SK-N-SH treated with all-trans-retinoic acid at 6 μM for 48 hours (cell line): ENCODE results near the gene ACKR2.

Experiments
- ATAC-seq: fragments of 200-7000 bp; cut with Tn5 transposase; 3 replicates; pipeline ENCODE4 v1.9.1; 2020; ENCODE audit warnings: mild to moderate bottlenecking, moderate library complexity
- ARNTL ChIP-seq: fragments of 450-650 bp; formaldehyde crosslinking; IDR thresholded peaks from 2 replicates; pipeline ENCODE4 v1.5.0; 2020; ENCODE audit warnings: low read depth, mild to moderate bottlenecking, moderate library complexity, borderline replicate concordance
- BACH2 ChIP-seq: fragments of 250-450 bp; sonication (Bioruptor Pico); IDR thresholded peaks from 2 replicates; pipeline ENCODE4 v1.9.0; 2021; ENCODE audit warnings: mild to moderate bottlenecking, borderline replicate concordance
- CSDC2 ChIP-seq: fragments of 250-450 bp; sonication (Bioruptor Pico); IDR thresholded peaks from 2 replicates; pipeline ENCODE4 v1.5.0; 2020; ENCODE audit warnings: mild to moderate bottlenecking, moderate library complexity
- CSRNP3 ChIP-seq: fragments of 250-450 bp; sonication (Bioruptor Pico); IDR thresholded peaks from 2 replicates; pipeline ENCODE4 v1.5.1; 2021; ENCODE audit warnings: mild to moderate bottlenecking, moderate library complexity
- ESRRG ChIP-seq: fragments of 250-450 bp; sonication (Bioruptor Pico); IDR thresholded peaks from 2 replicates; pipeline ENCODE4 v1.6.1; 2021; ENCODE audit warnings: mild to moderate bottlenecking
- GLIS3 ChIP-seq: fragments of 250-450 bp; sonication (Bioruptor Pico); IDR thresholded peaks from 2 replicates; pipeline ENCODE4 v1.5.0; 2020; ENCODE audit warnings: mild to moderate bottlenecking, moderate library complexity
- ISL1 ChIP-seq: fragments of 250-450 bp; sonication (Bioruptor Pico); IDR thresholded peaks from 2 replicates; pipeline ENCODE4 v2.1.2; 2022; ENCODE audit warnings: mild to moderate bottlenecking, moderate library complexity
- OSR1 ChIP-seq: fragments of 250-450 bp; sonication (Bioruptor Pico); IDR thresholded peaks from 2 replicates; pipeline ENCODE4 v1.8.0; 2022; ENCODE audit warnings: moderate library complexity, mild to moderate bottlenecking, inconsistent platforms
- PATZ1 ChIP-seq: fragments of 250-450 bp; sonication (Bioruptor Pico); IDR thresholded peaks from 2 replicates; pipeline ENCODE4 v1.8.0; 2020; ENCODE audit warnings: mild to moderate bottlenecking, moderate library complexity, borderline replicate concordance
- POU6F1 ChIP-seq: fragments of 250-450 bp; sonication (Bioruptor Pico); IDR thresholded peaks from 2 replicates; pipeline ENCODE4 v1.8.0; 2021; ENCODE audit warnings: low read depth, mild to moderate bottlenecking, moderate library complexity, borderline replicate concordance
- PPARA ChIP-seq: fragments of 250-450 bp; sonication (Bioruptor Pico); IDR thresholded peaks from 2 replicates; pipeline ENCODE4 v1.5.0; 2020; ENCODE audit warnings: mild to moderate bottlenecking, borderline replicate concordance
- RARB ChIP-seq: fragments of 250-450 bp; sonication (Bioruptor Pico); IDR thresholded peaks from 2 replicates; pipeline ENCODE4 v1.8.0; 2021; ENCODE audit warnings: mild to moderate bottlenecking, moderate library complexity
- SNAI2 ChIP-seq: fragments of 250-450 bp; sonication (Bioruptor Pico); IDR thresholded peaks from 2 replicates; pipeline ENCODE4 v1.5.0; 2020; ENCODE audit warnings: mild to moderate bottlenecking, moderate library complexity
- TCF4 ChIP-seq: fragments of 250-450 bp; sonication (Bioruptor Pico); IDR thresholded peaks from 2 replicates; pipeline ENCODE4 v1.8.0; 2021; ENCODE audit warnings: mild to moderate bottlenecking, moderate library complexity, borderline replicate concordance
- TOX ChIP-seq: fragments of 250-450 bp; sonication (Bioruptor Pico); IDR thresholded peaks from 2 replicates; pipeline ENCODE4 v1.8.0; 2021; ENCODE audit warnings: mild to moderate bottlenecking, moderate library complexity, borderline replicate concordance
- TSHZ2 ChIP-seq: fragments of 250-450 bp; sonication (Bioruptor Pico); IDR thresholded peaks from 2 replicates; pipeline ENCODE4 v1.5.0; 2020; ENCODE audit warnings: mild to moderate bottlenecking, moderate library complexity
- ZC3H10 ChIP-seq: fragments of 250-450 bp; sonication (Bioruptor Pico); IDR thresholded peaks from 2 replicates; pipeline ENCODE4 v1.5.1; 2021; ENCODE audit warnings: mild to moderate bottlenecking, moderate library complexity
- ZFP3 ChIP-seq: fragments of 250-450 bp; sonication (Bioruptor Pico); IDR thresholded peaks from 2 replicates; pipeline ENCODE4 v1.5.0; 2020; ENCODE audit warnings: mild to moderate bottlenecking, moderate library complexity
- ZNF565 ChIP-seq: fragments of 450-650 bp; formaldehyde crosslinking; conservative IDR thresholded peaks from 2 replicates; pipeline ENCODE4 v1.5.0; 2020; ENCODE audit warnings: low read depth, mild to moderate bottlenecking, moderate library complexity
- ZNF70 ChIP-seq: fragments of 450-650 bp; formaldehyde crosslinking; IDR thresholded peaks from 2 replicates; pipeline ENCODE4 v1.5.0; 2020; ENCODE audit warnings: mild to moderate bottlenecking, moderate library complexity
- ZNF8 ChIP-seq: fragments of 450-650 bp; formaldehyde crosslinking; IDR thresholded peaks from 2 replicates; pipeline ENCODE4 v1.5.0; 2020; ENCODE audit warnings: mild to moderate bottlenecking, moderate library complexity

Gene ACKR2

GRCh38 chr3:42809202-42809601, at the start of gene ACKR2:
Gene ACKR2, plus strand, starts transcription at chr3:42809445. Its CDS starts 55,058 bp downstream, at chr3:42864503.
- TF ChIP-seq ZNF70 (CRISPR knock-in tag) (no peak), RARB (no peak), OSR1 (CRISPR knock-in tag) (no peak), ARNTL (CRISPR knock-in tag) (no peak), CSDC2 (no peak), ZFP3 (no peak), ZC3H10 (no peak), TSHZ2 (no peak), ESRRG (CRISPR knock-in tag) (no peak), GLIS3 (CRISPR knock-in tag) (no peak), ZNF8 (CRISPR knock-in tag) (no peak), TOX (CRISPR knock-in tag) (no peak), CSRNP3 (no peak), SNAI2 (CRISPR knock-in tag) (no peak), TCF4 (CRISPR knock-in tag) (no peak), ISL1 (CRISPR knock-in tag) (no peak), ZNF565 (no peak), BACH2 (CRISPR knock-in tag) (no peak), POU6F1 (no peak), PATZ1 (CRISPR knock-in tag) (no peak)
- ATAC-seq = no peak

GRCh38 chr3:42762046-42762724, 47.1 kb upstream of the ACKR2 start:
- ATAC-seq = no peak
- TF ChIP-seq ISL1 (CRISPR knock-in tag) (no peak), POU6F1 (no peak), TCF4 (CRISPR knock-in tag) (no peak), OSR1 (CRISPR knock-in tag) (no peak), ARNTL (CRISPR knock-in tag) (no peak), SNAI2 (CRISPR knock-in tag) (no peak), TSHZ2 (no peak), ZFP3 (no peak), ZNF8 (CRISPR knock-in tag) (no peak), PATZ1 (CRISPR knock-in tag) (no peak), ZNF565 (no peak), RARB (no peak), CSRNP3 (no peak), CSDC2 (no peak), PPARA (CRISPR knock-in tag) (no peak), ZC3H10 (no peak)
